Osteocyte (in vitro differentiated cells): ENCODE results near the gene PLXNA2. TPM values are rescaled to one million over a fixed set of nuclear protein-coding genes. Genes with fewer than 3 reads are reported as not detected.

Experiments
- DNase-seq: peaks from one replicate; pipeline ENCODE4 v3.0.0; 2021; ENCODE audit warnings: mixed read lengths; ENCODE audit not compliant: unreplicated experiment; ENCODE audit errors: extremely low spot score
- H3K27ac Mint-ChIP-seq: one replicate; pipeline ENCODE4 v1.8.0; 2021; ENCODE audit warnings: mild to moderate bottlenecking, mixed read lengths; ENCODE audit not compliant: unreplicated experiment
- H3K27me3 Mint-ChIP-seq: one replicate; pipeline ENCODE4 v1.8.0; 2021; ENCODE audit warnings: mixed read lengths; ENCODE audit not compliant: unreplicated experiment
- H3K36me3 Mint-ChIP-seq: one replicate; pipeline ENCODE4 v1.8.0; 2021; ENCODE audit warnings: mixed read lengths; ENCODE audit not compliant: unreplicated experiment
- H3K4me1 Mint-ChIP-seq: one replicate; pipeline ENCODE4 v1.8.0; 2021; ENCODE audit warnings: mixed read lengths; ENCODE audit not compliant: unreplicated experiment
- H3K4me3 Mint-ChIP-seq: one replicate; pipeline ENCODE4 v1.8.0; 2021; ENCODE audit warnings: mild to moderate bottlenecking, moderate library complexity, mixed read lengths; ENCODE audit not compliant: unreplicated experiment
- H3K9me3 Mint-ChIP-seq: one replicate; pipeline ENCODE4 v1.8.0; 2021; ENCODE audit warnings: mixed read lengths; ENCODE audit not compliant: unreplicated experiment
- total RNA-seq: library from RNA; stranded (reverse); gene quantifications from 2 replicates; pipeline ENCODE4 v1.2.1, GENCODE V29; 2021
- TF ChIP-seq, protein P1 (sequence below): fragments of 200-600 bp; sonication (generic); IDR thresholded peaks from 2 replicates; pipeline ENCODE4 v1.5.0; 2021; ENCODE audit warnings: antibody characterized with exemption, mild to moderate bottlenecking, moderate library complexity

Gene PLXNA2
- total RNA-seq, 1 donor from 2014 or later: 19.5 TPM

DNA sequence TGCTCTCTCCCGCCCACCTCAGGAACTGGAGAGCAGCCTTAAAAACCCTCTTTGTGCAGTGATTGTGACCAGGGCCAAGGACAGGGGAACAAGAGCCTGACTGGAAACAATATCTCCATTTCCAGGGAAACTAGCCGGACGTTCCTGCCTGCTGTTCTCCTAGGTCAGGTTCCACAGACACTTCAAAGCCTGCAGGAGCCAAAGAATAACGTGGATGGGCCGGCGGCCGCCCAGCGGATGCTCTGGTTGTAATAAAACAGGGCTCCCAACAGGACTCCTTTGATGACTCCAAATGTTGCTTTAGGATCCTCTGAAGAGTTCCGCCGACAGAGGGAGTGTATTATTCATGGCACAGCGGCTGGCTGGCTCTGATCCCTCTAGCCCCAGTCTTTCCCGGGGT is 162.2 kb downstream of the PLXNA2 start:
- no peaks in the 10 kb centered on the region for H3K9me3 Mint-ChIP-seq
- H3K4me3 Mint-ChIP-seq: no peak overlapping the region
- H3K27me3 Mint-ChIP-seq: no peaks in the 10 kb centered on the region
- TF ChIP-seq, protein P1, sequence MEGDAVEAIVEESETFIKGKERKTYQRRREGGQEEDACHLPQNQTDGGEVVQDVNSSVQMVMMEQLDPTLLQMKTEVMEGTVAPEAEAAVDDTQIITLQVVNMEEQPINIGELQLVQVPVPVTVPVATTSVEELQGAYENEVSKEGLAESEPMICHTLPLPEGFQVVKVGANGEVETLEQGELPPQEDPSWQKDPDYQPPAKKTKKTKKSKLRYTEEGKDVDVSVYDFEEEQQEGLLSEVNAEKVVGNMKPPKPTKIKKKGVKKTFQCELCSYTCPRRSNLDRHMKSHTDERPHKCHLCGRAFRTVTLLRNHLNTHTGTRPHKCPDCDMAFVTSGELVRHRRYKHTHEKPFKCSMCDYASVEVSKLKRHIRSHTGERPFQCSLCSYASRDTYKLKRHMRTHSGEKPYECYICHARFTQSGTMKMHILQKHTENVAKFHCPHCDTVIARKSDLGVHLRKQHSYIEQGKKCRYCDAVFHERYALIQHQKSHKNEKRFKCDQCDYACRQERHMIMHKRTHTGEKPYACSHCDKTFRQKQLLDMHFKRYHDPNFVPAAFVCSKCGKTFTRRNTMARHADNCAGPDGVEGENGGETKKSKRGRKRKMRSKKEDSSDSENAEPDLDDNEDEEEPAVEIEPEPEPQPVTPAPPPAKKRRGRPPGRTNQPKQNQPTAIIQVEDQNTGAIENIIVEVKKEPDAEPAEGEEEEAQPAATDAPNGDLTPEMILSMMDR: peak; percentile 54
- peaks cover 9% of the 10 kb centered on the region for H3K36me3 Mint-ChIP-seq
- no peak overlapping the region for H3K27ac Mint-ChIP-seq
- H3K4me1 Mint-ChIP-seq: peaks cover 25% of the 10 kb centered on the region
- no peak for DNase-seq

- TF ChIP-seq, protein P1: no peak
- Mint-ChIP-seq H3K4me1 (peaks cover 12% of the 10 kb centered on the region), H3K27me3 (no peaks in the 10 kb centered on the region), H3K27ac (no peak overlapping the region), H3K4me3 (no peak overlapping the region), H3K9me3 (no peaks in the 10 kb centered on the region), H3K36me3 (peaks cover 11% of the 10 kb centered on the region)
- no peak for DNase-seq
Observed at GRCh38 chr1:208080396-208081286, 163.5 kb downstream of the PLXNA2 start.

- no peak overlapping the region for H3K27ac Mint-ChIP-seq
- H3K27me3 Mint-ChIP-seq: no peaks in the 10 kb centered on the region
- H3K4me1 Mint-ChIP-seq: peaks cover 11% of the 10 kb centered on the region
- DNase-seq: no peak
- no peaks in the 10 kb centered on the region for H3K9me3 Mint-ChIP-seq
- TF ChIP-seq, protein P1: no peak
- H3K4me3 Mint-ChIP-seq: no peak overlapping the region
- peaks cover 11% of the 10 kb centered on the region for H3K36me3 Mint-ChIP-seq
Observed at GRCh38 chr1:208079161-208079560, 165.0 kb downstream of the PLXNA2 start.

- no peaks in the 10 kb centered on the region for H3K27me3 Mint-ChIP-seq
- DNase-seq: no peak
- H3K9me3 Mint-ChIP-seq: no peaks in the 10 kb centered on the region
- TF ChIP-seq, protein P1: no peak
- H3K36me3 Mint-ChIP-seq: peaks cover 14% of the 10 kb centered on the region
- H3K4me3 Mint-ChIP-seq: no peak overlapping the region
- no peak overlapping the region for H3K27ac Mint-ChIP-seq
- H3K4me1 Mint-ChIP-seq: peaks cover 11% of the 10 kb centered on the region
Observed at GRCh38 chr1:208078752-208079151, 165.4 kb downstream of the PLXNA2 start.

DNA sequence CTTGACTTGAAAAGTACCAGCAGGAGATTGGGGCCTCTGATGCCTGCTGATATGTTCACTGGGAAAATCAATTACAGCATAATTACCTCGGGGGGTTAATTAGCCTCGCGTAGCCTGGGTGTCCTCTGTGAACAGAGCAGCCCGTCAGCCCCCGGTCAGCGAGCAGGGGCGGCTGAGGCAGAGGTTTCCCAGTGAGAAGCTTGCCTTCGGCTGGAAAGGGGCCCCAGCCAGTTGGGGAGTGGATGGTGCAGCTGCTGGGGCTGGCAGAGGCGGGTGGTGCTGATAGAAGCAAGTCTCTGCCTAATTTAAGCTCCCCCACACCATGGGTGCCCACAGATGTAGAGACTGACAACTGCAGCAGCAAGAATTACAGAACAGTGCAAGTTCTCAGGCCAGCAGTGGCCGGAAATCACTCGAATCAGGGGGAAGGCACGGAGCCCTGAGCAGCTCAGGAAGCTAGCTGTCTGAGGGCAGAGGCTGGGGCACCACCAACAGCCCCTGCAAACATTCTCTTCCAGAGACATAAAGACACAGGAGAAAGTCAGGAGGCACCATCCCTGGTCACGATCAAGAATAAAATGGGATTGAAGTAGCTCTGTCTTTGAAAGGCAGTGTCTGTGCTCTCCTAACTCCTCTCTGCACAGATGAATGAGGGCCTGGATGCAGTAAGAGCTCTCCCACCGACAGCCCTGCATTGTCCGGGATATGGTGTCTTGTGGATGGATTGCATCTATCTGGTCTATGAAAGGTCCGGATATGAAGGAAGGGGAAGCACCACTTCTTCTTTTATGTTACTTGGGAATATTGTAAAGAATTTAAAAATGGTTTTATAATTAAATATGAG is 166.7 kb downstream of the PLXNA2 start:
- Mint-ChIP-seq H3K4me3 (no peak overlapping the region), H3K4me1 (peaks cover 11% of the 10 kb centered on the region), H3K27me3 (no peaks in the 10 kb centered on the region), H3K36me3 (peaks cover 14% of the 10 kb centered on the region), H3K27ac (no peak overlapping the region), H3K9me3 (no peaks in the 10 kb centered on the region)
- DNase-seq: no peak
- TF ChIP-seq, protein P1: no peak
